ENCODE measurements around the gene NUMBL.

NUMBL gene

GRCh38 chr19:40716482-40717324 lies 26.3 kb upstream of the NUMBL start, which contains the start of the genes COQ8B and ITPKC:
COQ8B (minus strand) TSS chr19:40716886; CDS start chr19:40714632, 2,254 bp downstream.
ITPKC (plus strand) TSS chr19:40717112; CDS start chr19:40717136, 24 bp downstream.
- FAIRE-seq: no peak

GRCh38 chr19:40716031-40716481 lies 25.6 kb upstream of the NUMBL start:
- no peak for FAIRE-seq

More at GRCh38 chr19:40716482-40717324, 26.3 kb upstream of the NUMBL start, which contains the start of the genes COQ8B and ITPKC:
- DNase-seq (ENCODE audit: low spot score): peak; percentile 96

GRCh38 chr19:40714441-40715299 lies 24.2 kb upstream of the NUMBL start:
- FAIRE-seq: peak; percentile 20
- peak; percentile 94 for DNase-seq (ENCODE audit: low spot score)

More at GRCh38 chr19:40716031-40716481, 25.6 kb upstream of the NUMBL start:
- peak; percentile 81 for DNase-seq (ENCODE audit: low spot score)

- DNase-seq (ENCODE audit: low spot score): no peak
- no peak for FAIRE-seq
Measured at GRCh38 chr19:40713939-40714338, 23.5 kb upstream of the NUMBL start.

GRCh38 chr19:40709817-40710216 lies 19.4 kb upstream of the NUMBL start:
- FAIRE-seq (no peak), DNase-seq (ENCODE audit: low spot score) (no peak)

GRCh38 chr19:40707615-40708014 lies 17.2 kb upstream of the NUMBL start:
- FAIRE-seq (no peak), DNase-seq (ENCODE audit: low spot score) (no peak)

- no peak for DNase-seq (ENCODE audit: low spot score)
- no peak for FAIRE-seq
Measured at GRCh38 chr19:40705950-40706619, 15.6 kb upstream of the NUMBL start.

GRCh38 chr19:40705362-40705651 lies 14.9 kb upstream of the NUMBL start:
- DNase-seq (ENCODE audit: low spot score) (no peak), FAIRE-seq (no peak)

- FAIRE-seq: no peak
- no peak for DNase-seq (ENCODE audit: low spot score)
Measured at GRCh38 chr19:40704491-40705361, 14.3 kb upstream of the NUMBL start.

GRCh38 chr19:40703029-40703755 lies 12.7 kb upstream of the NUMBL start:
- DNase-seq (ENCODE audit: low spot score): no peak

GRCh38 chr19:40702337-40703012 lies 12.0 kb upstream of the NUMBL start:
- FAIRE-seq (no peak), DNase-seq (ENCODE audit: low spot score) (no peak)

More at GRCh38 chr19:40703029-40703755, 12.7 kb upstream of the NUMBL start:
- no peak for FAIRE-seq

GRCh38 chr19:40701758-40702157 lies 11.3 kb upstream of the NUMBL start:
- DNase-seq (ENCODE audit: low spot score): no peak
- no peak for FAIRE-seq

- no peak for FAIRE-seq
- DNase-seq (ENCODE audit: low spot score): no peak
Measured at GRCh38 chr19:40700083-40700482, 9.6 kb upstream of the NUMBL start.

- FAIRE-seq (no peak), DNase-seq (ENCODE audit: low spot score) (no peak)
Measured at GRCh38 chr19:40697007-40697406, 6.6 kb upstream of the NUMBL start.

- FAIRE-seq (no peak), DNase-seq (ENCODE audit: low spot score) (no peak)
Measured at GRCh38 chr19:40695881-40696280, 5.4 kb upstream of the NUMBL start.

GRCh38 chr19:40693896-40694295 lies 3.4 kb upstream of the NUMBL start:
- FAIRE-seq: no peak
- no peak for DNase-seq (ENCODE audit: low spot score)

GRCh38 chr19:40693150-40693788 lies 2.8 kb upstream of the NUMBL start:
- DNase-seq (ENCODE audit: low spot score) (no peak), FAIRE-seq (no peak)

GRCh38 chr19:40692212-40692551 lies 1.7 kb upstream of the NUMBL start:
- DNase-seq (ENCODE audit: low spot score) (no peak), FAIRE-seq (no peak)

Measured in urothelium cell line (cell line).